ENCODE results near the gene GRB14. TPM values are rescaled to one million over a fixed set of nuclear protein-coding genes. Genes with fewer than 3 reads are reported as not detected.

GRB14 gene
- total and polyA plus RNA-seq, 10 of the 15 experiments (the other 5 are each of a cell fraction or from before 2014, with no cell fraction given): not detected

GRCh38 chr2:164522561-164522981 is 98.7 kb downstream of the GRB14 start (continued):
- TF ChIP-seq PKNOX1 (IDR thresholded peaks at IDR 0.05) (no peak), SUZ12 (IDR thresholded peaks at IDR 0.05; ENCODE audit: unreplicated experiment) (no peak), IRF5 (IDR thresholded peaks at IDR 0.05; ENCODE audit: borderline replicate concordance) (no peak), IKZF2 (IDR thresholded peaks at IDR 0.05) (no peak), SRF (IDR thresholded peaks at IDR 0.05; ENCODE audit: low read depth in 2 of 2, low read length in 2 of 2) (no peak), POU2F2 (IDR thresholded peaks at IDR 0.05; ENCODE audit: borderline replicate concordance, low read depth, low read length) (no peak), LARP7 (IDR thresholded peaks at IDR 0.05) (no peak), CREB1 (IDR thresholded peaks at IDR 0.05; ENCODE audit: low read depth) (no peak), NKRF (conservative IDR thresholded peaks at IDR 0.05) (no peak), TCF7 (IDR thresholded peaks at IDR 0.05; ENCODE audit: borderline replicate concordance) (no peak), E2F4 (IDR thresholded peaks at IDR 0.05; ENCODE audit: low read depth, low read length) (no peak)

Data from GM12878 (cell line).